M059J (cell line): ENCODE results near the gene SMPD2. TPM values are rescaled to one million over a fixed set of nuclear protein-coding genes. Genes with fewer than 3 reads are reported as not detected.

Source experiments
- DNase-seq: peaks from one replicate; pipeline ENCODE4 v3.0.0-alpha.2; 2012; ENCODE audit warnings: low read depth
- total RNA-seq: library from RNA; depleted of rRNA; stranded (reverse); fragments of >200 nt; shearing (Covaris generic); gene quantifications from 2 replicates; pipeline ENCODE4 v1.2.3, GENCODE V29; 2014; rRNA removed

The SMPD2 gene
- total RNA-seq, 1 experiment from 2014 or later, result 14.6 TPM

DNA sequence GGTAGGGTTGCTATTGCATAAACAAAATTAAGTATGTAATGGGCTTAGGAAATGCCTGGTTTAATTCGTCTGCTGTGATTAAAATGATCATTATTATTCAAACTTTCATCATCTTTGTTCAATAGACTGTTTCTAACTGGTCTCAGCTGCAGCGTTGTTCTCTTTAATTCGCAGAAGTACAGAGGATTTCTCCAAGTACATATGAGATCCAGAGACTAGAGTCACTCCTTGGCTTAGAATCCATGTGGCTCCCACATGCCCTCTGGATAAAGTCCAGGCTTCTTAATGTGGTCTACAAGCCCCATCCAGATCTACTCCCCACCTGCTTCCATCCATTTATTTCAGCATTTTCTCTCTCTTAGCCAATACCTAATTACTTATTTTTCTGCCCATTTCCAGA lies 43.6 kb downstream of the SMPD2 start:
- DNase-seq, result no peak

DNA sequence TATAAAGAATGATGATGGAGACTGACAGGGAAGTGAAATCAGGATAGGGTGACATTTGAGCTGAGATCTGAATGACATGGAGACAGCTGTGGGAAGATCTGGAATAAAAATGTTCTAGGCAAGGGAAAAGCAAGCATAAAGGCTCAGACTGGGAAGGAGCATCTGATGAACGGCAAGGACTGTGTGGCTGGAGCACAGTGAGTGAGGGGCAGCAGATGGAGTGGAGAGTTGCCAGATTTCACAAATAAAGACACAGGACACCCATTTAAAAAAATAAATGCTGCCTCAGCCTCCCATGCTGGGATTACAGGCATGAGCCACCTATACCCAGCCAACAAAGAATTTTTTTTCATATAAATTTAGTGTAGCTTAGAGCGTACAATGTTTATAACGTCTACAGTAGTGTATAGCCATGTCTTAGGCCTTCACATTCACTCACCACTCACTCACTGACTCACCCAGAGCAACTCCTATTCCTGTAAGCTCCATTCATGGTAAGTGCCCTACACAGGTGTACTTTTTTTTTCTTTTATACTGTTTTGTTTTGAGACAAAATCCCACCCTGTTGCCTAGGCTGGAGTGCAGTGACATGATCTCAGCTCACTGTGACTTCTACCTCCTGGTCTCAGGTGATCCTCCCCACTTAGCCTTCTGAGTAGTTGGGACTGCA lies 44.9 kb downstream of the SMPD2 start:
- DNase-seq, result no peak

DNA sequence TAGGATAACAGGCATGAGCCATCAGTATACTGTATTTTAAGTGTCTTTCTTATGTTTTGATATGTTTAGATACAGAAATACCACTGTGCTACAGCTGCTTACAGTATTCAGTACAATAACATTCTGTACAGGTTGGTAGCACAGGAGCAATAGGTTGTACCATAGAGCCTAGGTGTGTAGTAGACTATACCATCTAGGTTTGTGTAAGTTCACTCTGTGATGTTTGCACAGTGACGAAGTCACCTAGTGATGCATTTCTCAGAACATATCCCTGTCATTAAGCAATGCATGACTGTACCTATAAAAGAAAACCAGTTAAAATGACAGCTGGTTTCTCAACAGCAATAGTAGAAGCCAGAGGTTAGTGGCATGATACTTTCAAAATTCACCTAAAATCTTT lies 45.5 kb downstream of the SMPD2 start:
- DNase-seq, result no peak

DNA sequence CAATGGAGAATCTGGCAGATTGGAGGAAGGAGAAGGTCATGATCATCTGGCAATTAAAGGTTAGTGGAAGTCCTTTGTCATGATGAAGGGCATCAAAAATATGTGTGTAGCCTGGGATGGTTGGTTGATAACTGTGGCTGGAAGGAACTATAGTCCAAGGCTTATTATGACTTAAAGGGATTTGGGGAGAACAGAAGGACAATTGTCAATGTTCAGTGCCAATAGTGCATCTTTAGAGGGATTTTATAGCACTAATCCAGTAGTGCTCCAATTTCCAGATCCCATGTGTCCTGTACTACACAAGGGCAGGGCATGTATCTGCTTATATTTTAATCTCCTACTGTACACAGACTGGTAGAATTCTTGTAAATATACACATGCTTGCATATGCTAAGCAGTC lies 47.5 kb downstream of the SMPD2 start:
- no peak for DNase-seq

DNA sequence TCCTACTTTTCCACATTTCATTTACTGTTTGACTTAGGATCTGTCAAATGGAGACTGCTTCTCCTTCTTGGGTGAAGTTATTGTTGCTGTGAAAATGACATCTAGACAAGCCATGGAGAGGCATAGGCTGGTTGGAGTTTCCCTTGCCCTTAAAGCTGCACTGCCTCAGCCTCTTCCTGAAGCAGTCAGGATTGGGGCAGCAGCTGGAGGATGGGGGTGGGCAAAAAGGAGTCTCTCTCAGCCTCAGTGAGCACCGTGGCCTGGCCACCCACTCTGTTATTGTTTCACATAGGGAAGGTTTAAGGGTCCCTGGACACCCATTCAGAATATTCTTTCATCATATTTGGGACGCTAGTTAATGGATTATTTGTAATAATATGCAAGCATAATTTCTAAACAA lies 50.2 kb downstream of the SMPD2 start:
- DNase-seq, result no peak

DNA sequence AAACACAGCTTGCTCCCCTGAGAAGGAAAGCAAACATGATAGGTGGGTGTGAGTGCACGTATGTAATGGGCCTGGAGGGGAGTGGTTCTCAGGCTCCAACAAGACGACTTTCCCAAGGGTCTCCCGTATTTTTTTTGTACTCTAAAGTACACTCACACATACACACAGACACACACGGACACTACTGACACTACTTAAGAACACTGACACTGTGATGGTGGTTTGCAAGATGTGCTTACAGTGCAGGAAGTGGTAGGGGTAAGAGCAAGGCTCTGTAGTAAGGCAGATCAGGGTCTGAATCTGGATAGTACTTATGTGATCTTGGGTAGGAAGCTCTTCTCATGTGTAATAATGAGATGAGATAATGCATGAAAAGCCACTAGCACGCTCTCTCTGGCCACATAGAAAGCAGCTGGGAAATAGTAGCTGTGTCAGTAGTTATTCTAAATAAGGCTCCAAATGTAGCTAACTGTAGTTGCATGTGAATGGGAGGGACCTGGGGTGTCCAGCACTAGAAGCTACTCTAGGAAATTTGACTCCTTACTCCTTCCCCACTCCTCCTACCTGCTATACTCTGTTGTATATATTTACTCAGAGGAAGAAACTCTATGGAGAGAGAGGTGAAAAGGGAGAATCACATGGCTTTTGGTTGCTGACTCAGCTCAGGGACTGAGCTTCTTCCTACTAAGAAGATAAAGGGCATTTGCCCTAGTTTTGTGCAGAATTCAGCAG lies 50.8 kb downstream of the SMPD2 start:
- DNase-seq, result peak; percentile 72

Other genes starting within 250 kb of the SMPD2 start
- gene CD164, start 58.3 kb upstream of the SMPD2 start, total RNA-seq, result 380 and 486 TPM in 2 replicates
- 2.1 and 9.6 TPM in 2 replicates for gene PPIL6, start 96 bp upstream of the SMPD2 start, total RNA-seq
- gene MICAL1, start 15.0 kb downstream of the SMPD2 start, total RNA-seq, result 15.4 and 21.5 TPM in 2 replicates
- 11.5 and 13.4 TPM in 2 replicates for gene ZBTB24, start 42.5 kb downstream of the SMPD2 start, total RNA-seq